HG02610 (cell line): ENCODE measurements around the gene EXOSC5.
"Not testable (repeated sequence)": the region's sequence is repeated elsewhere in the genome, so short reads cannot be mapped to it uniquely, and the experiment has no call there.

Source experiments
- ATAC-seq: cut with Tn5 transposase; IDR thresholded peaks from one replicate; pipeline ENCODE4 v1.9.1; 2021; ENCODE audit warnings: mild to moderate bottlenecking, moderate library complexity; ENCODE audit not compliant: unreplicated experiment

EXOSC5 gene

GRCh38 chr19:41408846-41409245 is 11.7 kb upstream of the EXOSC5 start:
- not testable (repeated sequence) for ATAC-seq

- ATAC-seq: no peak
These were observed 11.1 kb upstream of the EXOSC5 start for GRCh38 chr19:41408256-41408655.

DNA sequence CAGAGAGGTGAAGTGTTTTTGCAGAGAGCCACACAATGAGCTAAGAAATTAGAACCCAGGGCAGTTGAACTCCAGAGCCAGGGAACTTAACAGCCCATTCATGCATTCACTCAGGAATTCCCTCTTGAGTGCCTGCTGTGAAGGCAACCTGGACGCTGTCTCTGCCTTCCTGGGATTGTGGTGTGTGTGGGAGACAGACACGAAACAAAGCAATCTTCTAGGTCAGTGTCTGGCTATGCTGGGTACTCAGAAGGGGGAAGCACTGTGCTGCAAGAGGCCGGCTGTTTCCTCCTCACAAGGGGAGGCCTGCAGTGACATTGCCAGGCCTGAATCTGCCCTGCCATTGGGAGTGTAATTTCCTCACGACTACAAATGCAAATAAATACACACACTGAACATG is 10.1 kb upstream of the EXOSC5 start:
- ATAC-seq: no peak

DNA sequence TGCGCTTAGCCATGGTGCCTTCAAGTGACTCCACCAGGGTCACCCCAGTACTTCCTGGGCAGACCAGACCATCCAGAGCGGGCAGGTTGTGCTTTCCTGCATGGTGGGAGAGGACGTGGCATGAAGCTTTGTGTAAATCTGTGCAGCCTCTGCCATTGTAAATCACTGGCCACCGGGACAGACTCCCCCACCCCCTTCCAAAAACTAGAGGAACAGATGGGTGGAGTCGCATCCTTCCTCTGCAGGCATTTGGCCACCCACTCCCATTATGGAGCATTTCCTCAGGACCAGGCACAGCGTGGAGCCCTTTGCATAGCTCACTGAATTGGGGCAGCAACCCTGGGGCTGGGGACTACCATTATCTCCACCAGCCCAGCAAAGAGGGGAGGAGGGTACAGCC is 8.6 kb upstream of the EXOSC5 start:
- no peak for ATAC-seq

DNA sequence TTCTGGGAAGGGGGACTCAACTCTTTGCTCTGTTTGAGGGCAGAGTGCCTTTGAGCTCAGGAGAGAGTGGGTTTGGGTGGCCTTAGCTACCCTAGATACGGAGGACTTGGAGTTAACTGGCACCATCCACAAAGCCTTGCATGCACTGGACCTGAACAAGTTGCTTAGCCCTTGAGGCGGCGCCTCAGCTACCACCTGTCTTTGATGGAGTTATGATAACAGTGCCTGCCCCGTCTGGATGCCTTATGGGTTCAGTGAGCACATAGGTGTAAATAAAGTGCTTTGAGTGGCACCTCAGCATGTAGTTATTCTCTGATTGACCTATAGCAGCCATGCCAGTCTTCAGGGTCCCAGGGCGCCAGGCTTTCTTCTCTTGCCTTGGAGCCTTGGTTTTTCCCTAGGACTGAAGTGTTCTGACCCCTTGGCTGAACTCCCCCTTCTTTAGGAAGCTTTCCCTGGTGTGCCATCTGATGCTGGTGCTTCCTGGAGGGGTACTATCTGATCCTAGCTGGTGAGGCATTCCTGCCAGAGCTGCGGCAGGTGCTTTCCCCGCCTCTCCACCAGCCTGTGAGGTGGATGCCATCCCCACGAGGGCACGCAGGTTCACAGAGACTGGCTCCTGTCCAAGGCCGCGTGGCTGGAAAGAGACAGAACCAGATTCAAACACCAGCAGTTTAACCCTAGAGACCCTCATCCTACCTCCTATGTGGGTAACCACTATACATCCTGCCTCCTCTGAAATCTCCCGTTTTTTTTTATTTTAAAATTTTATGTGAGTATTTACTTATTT is 6.2 kb upstream of the EXOSC5 start:
- ATAC-seq: no peak

- no peak for ATAC-seq
These were observed 4.9 kb upstream of the EXOSC5 start for GRCh38 chr19:41402010-41402409.

DNA sequence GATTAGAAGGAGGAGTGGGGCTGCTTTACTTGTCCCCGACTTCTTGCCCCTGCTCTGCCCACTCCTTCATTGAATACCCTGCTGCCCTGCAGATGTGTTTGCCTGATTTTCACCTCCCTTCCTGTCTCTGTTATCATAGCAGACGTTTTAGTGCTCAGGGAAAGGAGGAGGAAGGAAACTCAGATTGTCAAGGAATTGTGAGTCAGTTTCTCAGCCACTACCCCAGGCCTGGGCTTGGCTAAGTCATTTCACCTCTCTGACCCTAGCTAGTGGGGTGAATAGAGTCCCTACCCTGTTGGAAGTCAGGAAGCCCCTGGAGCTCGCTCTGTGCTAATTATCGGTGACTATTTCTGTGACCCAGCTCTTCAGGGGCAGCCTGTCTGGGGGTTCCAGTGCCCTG is 4.3 kb upstream of the EXOSC5 start:
- ATAC-seq: no peak

DNA sequence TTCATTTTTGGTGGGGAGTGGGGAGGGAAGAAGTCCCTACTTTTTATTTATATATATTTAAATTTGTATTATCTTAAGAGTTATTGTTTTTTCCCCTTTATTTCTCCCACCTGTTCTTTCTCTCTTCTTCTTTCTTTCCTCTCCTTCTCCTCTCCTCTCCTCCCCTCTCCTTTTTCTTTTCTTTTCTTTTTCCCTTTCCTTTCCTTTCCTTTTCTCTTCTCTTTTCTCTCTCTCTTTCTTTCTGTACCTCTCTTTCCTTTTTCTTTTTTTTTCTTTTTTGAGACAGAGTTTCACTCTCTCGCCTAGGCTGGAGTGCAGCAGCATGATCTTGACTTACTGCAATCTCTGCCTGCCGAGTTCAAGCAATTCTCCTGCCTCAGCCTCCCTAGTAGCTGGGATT is 2.4 kb upstream of the EXOSC5 start:
- no peak for ATAC-seq

- ATAC-seq: no peak
These were observed 1.9 kb upstream of the EXOSC5 start for GRCh38 chr19:41399091-41399490.

GRCh38 chr19:41398598-41398997 is 1.4 kb upstream of the EXOSC5 start:
- ATAC-seq: no peak

GRCh38 chr19:41398050-41398418 is 875 bp upstream of the EXOSC5 start:
- no peak for ATAC-seq

- ATAC-seq: no peak
These were observed 1.8 kb downstream of the EXOSC5 start for GRCh38 chr19:41395355-41395754.

DNA sequence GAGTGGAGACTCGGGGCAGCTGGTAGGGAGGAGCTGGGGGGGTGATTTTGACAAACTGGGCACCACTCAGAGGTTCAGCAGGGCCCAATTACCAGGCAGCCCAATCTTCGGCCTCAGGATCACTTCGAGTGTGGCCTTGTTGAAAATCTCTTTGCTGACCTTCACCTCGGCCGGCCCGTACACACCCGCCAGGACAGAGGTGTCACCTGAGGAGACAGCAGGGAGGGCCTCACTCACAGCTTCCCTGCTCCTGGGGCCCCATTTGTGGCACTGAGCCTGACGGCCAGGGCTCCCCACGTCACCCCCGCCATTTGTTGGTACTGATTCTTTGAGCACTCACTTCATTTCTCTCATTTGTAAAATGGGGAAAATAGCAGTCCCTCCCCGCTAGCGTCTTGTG is 4.4 kb downstream of the EXOSC5 start:
- ATAC-seq: no peak

DNA sequence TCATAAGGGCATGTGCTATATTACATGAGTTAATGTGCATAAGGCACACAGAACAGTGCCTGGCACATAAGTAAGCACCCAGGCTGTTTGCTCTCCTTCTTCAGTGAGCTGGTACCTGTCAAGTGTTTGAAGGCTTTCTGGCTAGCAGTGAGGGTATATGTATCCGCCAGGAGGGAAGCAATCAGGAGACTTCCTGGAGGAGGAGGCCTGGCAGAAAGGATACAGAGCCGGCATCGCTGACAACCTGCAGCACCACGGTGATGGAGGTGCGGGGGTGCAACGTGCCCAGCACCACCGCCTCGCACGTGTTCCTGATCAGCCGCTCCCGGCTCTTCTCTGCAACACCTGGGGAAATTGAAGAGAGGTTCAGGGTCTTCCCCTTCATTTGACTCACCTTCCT is 5.5 kb downstream of the EXOSC5 start:
- no peak for ATAC-seq

DNA sequence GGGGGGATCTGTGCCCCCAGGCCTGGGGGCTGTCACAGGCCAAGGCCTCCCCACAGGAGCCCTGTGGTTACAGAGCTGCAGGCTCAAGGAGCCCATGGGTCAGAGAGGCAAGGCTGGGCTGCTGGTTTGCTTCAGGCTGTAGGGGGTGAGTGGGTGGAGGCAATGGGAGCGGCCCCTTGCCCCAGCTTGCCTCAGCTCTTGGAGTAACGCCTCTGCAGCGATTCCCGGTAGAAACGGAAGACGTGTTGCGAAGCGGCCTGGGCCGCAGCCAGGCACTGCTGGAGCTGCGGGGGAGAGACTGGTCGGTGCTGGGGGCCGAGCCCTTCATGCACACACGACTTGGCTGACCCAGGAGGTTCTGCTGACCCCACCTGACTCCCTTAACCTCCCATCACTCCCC is 10.7 kb downstream of the EXOSC5 start:
- no peak for ATAC-seq

- ATAC-seq: no peak
These were observed 12.8 kb downstream of the EXOSC5 start for GRCh38 chr19:41384351-41384750.

DNA sequence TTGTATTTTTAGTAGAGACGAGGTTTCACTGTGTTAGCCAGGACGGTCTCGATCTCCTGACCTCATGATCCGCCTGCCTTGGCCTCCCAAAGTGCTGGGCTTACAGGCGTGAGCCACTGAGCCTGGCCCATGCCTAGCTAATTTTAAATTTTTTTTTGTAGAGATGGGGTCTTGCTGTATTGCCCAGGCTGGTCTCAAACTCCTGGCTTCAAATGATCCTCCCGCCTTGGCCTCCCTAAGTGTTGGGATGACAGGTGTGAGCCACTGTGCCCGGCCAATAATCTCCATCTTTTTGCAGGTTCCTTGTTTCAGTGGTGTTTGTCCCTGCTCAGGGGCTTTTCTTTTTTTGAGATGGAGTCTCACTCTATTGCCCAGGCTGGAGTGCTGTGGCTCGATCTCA is 15.6 kb downstream of the EXOSC5 start:
- ATAC-seq: not testable (repeated sequence)

DNA sequence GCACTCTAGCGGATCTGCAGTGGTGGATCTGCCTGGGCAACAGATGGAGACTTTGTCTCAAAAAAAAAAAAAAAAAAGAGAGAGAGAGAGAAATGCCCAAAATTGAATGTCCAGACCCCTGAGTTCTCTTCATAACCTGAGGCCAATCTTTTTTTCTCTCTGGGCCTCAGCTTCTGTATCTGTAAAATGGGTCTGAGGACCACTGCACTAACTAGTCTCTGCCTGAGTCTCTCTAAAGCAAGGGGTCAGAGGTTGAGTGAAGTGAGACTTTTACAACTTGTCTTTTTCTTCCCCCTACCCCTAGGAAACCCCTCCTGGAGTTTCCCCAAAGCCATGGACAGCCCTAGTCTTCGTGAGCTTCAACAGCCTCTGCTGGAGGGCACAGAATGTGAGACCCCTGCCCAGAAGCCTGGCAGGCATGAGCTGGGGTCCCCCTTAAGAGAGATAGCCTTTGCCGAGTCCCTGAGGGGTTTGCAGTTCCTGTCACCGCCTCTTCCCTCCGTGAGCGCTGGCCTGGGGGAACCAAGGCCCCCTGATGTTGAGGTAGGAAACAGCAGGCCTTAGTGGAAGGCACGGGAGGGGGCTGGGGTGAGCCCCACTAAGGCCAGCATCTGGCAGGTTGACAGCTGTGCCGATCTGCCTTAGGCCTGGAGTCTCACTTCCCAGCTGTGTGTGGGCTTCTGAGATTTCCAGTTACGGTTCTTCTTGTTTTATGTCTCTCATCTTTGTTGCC is 19.0 kb downstream of the EXOSC5 start:
- no peak for ATAC-seq

DNA sequence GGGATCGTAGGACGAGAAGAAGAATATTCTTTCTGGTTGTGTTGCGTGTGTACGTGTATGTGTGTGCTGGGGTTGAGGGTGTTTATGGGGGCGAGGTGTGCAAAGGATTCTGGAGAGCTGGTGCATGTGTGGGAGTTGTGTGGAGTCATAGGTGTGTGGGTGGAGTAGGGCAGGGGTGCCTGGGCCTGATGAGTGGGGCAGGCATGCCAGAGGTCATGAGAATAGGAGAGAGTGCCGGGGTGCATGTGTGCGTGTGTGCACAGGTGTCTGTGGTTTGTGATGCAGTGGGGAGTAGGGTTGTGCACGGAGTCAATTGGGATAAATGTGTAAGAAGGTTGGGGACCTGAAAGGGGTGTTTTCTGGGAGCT is 20.2 kb downstream of the EXOSC5 start:
- no peak for ATAC-seq

- ATAC-seq: no peak
These were observed 20.7 kb downstream of the EXOSC5 start, which contains the start of gene TMEM91 for GRCh38 chr19:41376241-41376997. TMEM91 (plus strand) TSS chr19:41376533; CDS start chr19:41378310, 1,777 bp downstream.

DNA sequence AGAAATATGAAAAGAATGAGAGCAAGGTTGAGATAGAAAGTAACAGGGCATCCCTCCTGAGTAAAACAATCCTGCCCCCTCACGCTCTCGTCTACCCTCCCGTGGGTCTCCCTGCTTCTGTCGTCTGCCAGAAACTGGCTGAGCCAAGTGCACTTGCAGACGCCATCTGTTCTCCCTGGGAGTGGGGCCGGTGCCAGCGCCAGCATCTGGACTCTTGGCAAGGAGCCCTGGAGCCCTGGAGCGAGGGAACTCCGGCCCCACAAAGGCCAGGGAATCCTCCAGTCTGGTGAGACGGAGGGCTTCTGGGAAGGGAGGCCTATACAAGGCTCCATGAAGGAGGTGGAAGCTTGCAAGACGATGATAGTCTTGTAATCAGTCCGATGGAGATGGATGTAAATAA is 23.2 kb downstream of the EXOSC5 start:
- no peak for ATAC-seq

DNA sequence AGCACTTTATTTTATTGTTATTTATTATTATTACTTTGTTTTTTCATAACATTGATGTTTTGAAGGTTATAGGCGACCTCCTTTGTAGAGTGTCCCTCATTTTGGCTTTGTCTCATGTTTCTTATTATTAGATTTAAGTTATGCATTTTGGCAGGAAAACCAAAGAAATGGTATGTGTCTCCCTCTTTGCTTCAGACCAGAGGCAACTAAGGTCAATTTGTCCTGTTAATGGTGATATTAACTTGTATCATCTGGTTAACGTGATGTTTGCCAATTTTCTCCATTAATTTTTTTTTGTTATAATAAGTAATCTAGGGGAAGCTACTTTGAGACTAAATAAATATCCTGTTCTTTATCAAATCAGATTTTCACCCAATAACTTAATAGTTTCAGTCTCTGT is 24.7 kb downstream of the EXOSC5 start:
- no peak for ATAC-seq
